Measurements from ENCODE around the gene PHACTR3. TPM values are rescaled to one million over a fixed set of nuclear protein-coding genes. Genes with fewer than 3 reads are reported as not detected.

Gene PHACTR3
- total and polyA plus RNA-seq, 2 donors (not counting 3 experiments of a cell fraction or from before 2014, with no cell fraction given) = not detected

- no peak overlapping the region for H2AFZ ChIP-seq (ENCODE audit: low read depth, low read length)
- dilution Hi-C loops (cut with MboI; ENCODE audit: extremely low pct_ligation_motif_present, low sequenced_read_pairs) = no loop called here
- H3K4me1 ChIP-seq (ENCODE audit: control insufficient read depth, extremely low read depth, insufficient read depth, low read length) = no peaks in the 10 kb centered on the region
- ChIA-PET POLR2A (no interaction called here), CTCF (no interaction called here)
- no peak overlapping the region for H3K4me3 ChIP-seq (replicated peaks in 1 of 3; ENCODE audit: insufficient read depth in 1 of 3, low read depth in 1 of 3, low read length in 3 of 3)
- BruUV-seq (replicated peaks) = no TSS peak
- H3K79me2 ChIP-seq (ENCODE audit: control insufficient read depth, insufficient read depth, low read length) = no peaks in the 10 kb centered on the region
- TF ChIP-seq MAX (IDR thresholded peaks at IDR 0.05; ENCODE audit: insufficient read depth, insufficient read length) = no peak
- no peak for TF ChIP-seq POLR2A (IDR thresholded peaks at IDR 0.05; ENCODE audit: low read depth, low read length)
- TF ChIP-seq GATA2 (IDR thresholded peaks at IDR 0.05; ENCODE audit: insufficient read depth, insufficient read length, low read depth, low read length) = no peak
- no peak for TF ChIP-seq MYC (IDR thresholded peaks at IDR 0.05; ENCODE audit: low read depth, low read length)
- TF ChIP-seq EZH2 (IDR thresholded peaks at IDR 0.05; ENCODE audit: borderline replicate concordance, low read depth, low read length, severe bottlenecking) = no peak
- no peak for TF ChIP-seq CTCF (IDR thresholded peaks at IDR 0.05; ENCODE audit: extremely low read depth in 1 of 2, insufficient read depth in 1 of 2, low read depth in 1 of 2, low read length in 2 of 2)
- no peak for TF ChIP-seq FOS (IDR thresholded peaks at IDR 0.05; ENCODE audit: borderline replicate concordance, insufficient read depth, low read length)
- TF ChIP-seq POLR2AphosphoS5 (IDR thresholded peaks at IDR 0.05; ENCODE audit: insufficient read depth, low read depth, low read length) = no peak
- no peak for TF ChIP-seq JUN (IDR thresholded peaks at IDR 0.05; ENCODE audit: borderline replicate concordance, insufficient read depth, insufficient read length, low read depth)
- H4K20me1 ChIP-seq (replicated peaks; ENCODE audit: control insufficient read depth, extremely low read depth, insufficient read depth, low read length) = no peaks in the 10 kb centered on the region
- intact Hi-C loops (cut with micrococcal nuclease) = no loop called here
- H3K9ac ChIP-seq (replicated peaks; ENCODE audit: extremely low read depth, insufficient read depth, low read length) = no peak overlapping the region
- H3K27me3 ChIP-seq (ENCODE audit: control insufficient read depth in 2 of 2, insufficient read depth in 2 of 2, low read length in 2 of 2) = no peaks in the 10 kb centered on the region
- DNase-seq (ENCODE audit: low read depth, low spot score) (no peak), FAIRE-seq (no peak)
- no peaks in the 10 kb centered on the region for H3K9me3 ChIP-seq (replicated peaks; ENCODE audit: control insufficient read depth, insufficient read depth, low read length)
- no peak overlapping the region for H3K27ac ChIP-seq (ENCODE audit: insufficient read depth, low read depth, low read length)
- no peaks in the 10 kb centered on the region for H3K9me1 ChIP-seq (replicated peaks; ENCODE audit: control insufficient read depth, extremely low read depth, insufficient read depth, low read length)
- no peak overlapping the region for H3K4me2 ChIP-seq (ENCODE audit: insufficient read depth, low read length)
- no peaks in the 10 kb centered on the region for H3K36me3 ChIP-seq (ENCODE audit: control insufficient read depth in 2 of 2, extremely low read depth in 1 of 2, insufficient read depth in 2 of 2, low read length in 2 of 2)
Measured at GRCh38 chr20:59784791-59785668, 180.7 kb downstream of the PHACTR3 start.
